ENCODE measurements around the gene VWF.

The VWF gene

DNA sequence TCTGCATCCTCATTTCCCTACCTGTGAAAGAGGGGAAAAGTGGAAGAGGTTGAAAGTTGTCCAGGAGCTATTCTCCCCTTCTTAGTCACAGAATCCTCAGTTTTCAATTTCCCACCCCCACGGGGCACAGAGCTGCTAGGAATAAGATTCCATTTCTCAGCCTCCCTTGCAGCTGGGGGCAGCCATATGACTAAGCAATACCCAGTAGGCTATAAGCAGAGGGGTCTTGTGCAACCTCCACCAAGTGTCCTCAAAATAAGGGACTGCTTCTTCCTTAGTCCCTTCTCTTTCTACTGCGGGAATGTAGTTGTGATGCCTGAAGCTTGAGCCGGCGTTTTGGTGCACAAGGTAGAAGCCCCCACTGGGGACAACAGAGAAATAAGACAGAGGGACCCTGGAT, 40.9 kb downstream of the VWF start:
- H3K9ac ChIP-seq (ENCODE audit: low read depth, low read length) = no peak overlapping the region

DNA sequence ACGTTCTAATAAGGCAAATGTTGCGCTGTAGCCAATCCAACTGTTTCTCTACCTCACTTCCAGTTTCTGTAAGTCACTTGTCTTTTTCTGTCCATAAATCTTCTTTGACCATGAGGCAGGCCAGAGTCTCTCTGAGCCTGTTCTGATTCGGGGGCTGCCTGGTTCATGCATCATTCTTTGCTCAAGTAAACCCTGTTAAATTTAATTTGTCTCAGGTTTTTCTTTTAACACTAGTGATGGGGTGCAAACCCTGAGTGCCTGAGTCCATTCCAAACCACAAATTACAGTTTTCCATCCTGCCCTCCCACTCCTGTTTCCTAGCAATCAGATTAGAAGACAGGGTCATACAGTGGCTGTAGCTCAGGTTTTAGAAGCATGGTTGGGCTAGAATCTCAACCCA, 41.9 kb downstream of the VWF start:
- no peaks in the 10 kb centered on the region for H3K9me3 ChIP-seq (ENCODE audit: control insufficient read depth, insufficient read depth, low read length)
- no peaks in the 10 kb centered on the region for H3K27me3 ChIP-seq (ENCODE audit: control insufficient read depth, insufficient read depth, low read length)
- no peaks in the 10 kb centered on the region for H3K36me3 ChIP-seq (ENCODE audit: control insufficient read depth, insufficient read depth, low read length)
- H3K9ac ChIP-seq (ENCODE audit: low read depth, low read length) = no peak overlapping the region
- H3K4me3 ChIP-seq (ENCODE audit: low read depth, low read length) = no peak overlapping the region
- H3K4me1 ChIP-seq (ENCODE audit: control insufficient read depth, insufficient read depth, low read length) = peaks cover 9% of the 10 kb centered on the region

More for the DNA sequence above, 40.9 kb downstream of the VWF start:
- Histone ChIP-seq H3K9me3 (ENCODE audit: control insufficient read depth, insufficient read depth, low read length) (no peaks in the 10 kb centered on the region), H3K36me3 (ENCODE audit: control insufficient read depth, insufficient read depth, low read length) (no peaks in the 10 kb centered on the region), H3K4me3 (ENCODE audit: low read depth, low read length) (no peak overlapping the region), H3K27me3 (ENCODE audit: control insufficient read depth, insufficient read depth, low read length) (no peaks in the 10 kb centered on the region), H3K4me1 (ENCODE audit: control insufficient read depth, insufficient read depth, low read length) (peaks cover 10% of the 10 kb centered on the region)

DNA sequence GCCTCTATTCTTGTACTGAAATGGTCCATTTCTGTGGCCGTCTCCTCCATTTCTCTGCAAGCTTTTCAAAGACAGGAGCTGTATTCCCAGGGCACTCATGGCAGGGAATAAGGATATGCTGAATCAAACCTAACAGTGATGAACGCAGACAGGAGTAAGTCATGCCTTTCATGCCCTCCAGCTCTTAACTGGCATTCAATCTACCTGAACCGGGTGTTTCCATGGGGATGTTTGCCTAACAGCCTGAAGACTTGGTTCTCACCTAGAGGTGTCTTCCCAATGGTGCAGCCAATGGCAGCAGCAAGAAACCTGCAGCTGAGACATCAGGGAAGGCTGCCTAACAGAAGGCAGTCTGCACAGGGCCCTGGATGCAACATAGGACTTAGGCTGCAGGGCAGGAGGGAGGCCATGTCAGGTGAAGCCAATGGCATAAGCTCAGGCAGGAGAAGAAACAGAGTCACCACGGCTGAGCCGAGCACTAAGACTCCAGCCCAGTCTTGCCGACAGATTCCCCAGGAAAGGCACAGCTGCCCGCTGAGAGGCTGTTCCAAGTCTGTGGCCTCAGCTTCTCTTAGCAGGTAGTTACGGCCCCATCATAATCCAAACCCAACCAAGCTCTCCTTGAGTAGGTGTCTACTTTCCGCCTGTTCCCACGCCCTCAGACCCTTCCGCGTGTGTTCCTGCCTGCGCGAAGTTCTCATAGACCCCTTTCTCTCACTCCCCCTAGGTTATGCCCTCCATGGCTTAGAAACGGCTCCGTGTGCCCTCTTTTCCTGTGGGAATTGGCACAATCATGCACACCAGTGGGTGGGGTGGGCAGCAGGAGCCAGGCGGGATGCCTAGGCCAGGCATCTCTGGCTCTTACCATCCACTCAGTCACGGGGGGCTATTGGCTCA, 44.1 kb downstream of the VWF start:
- H3K27me3 ChIP-seq (ENCODE audit: control insufficient read depth, insufficient read depth, low read length) = no peaks in the 10 kb centered on the region
- no peak overlapping the region for H3K4me3 ChIP-seq (ENCODE audit: low read depth, low read length)
- H3K4me1 ChIP-seq (ENCODE audit: control insufficient read depth, insufficient read depth, low read length) = peaks cover 9% of the 10 kb centered on the region
- H3K9me3 ChIP-seq (ENCODE audit: control insufficient read depth, insufficient read depth, low read length) = no peaks in the 10 kb centered on the region
- no peak overlapping the region for H3K9ac ChIP-seq (ENCODE audit: low read depth, low read length)
- H3K36me3 ChIP-seq (ENCODE audit: control insufficient read depth, insufficient read depth, low read length) = no peaks in the 10 kb centered on the region

DNA sequence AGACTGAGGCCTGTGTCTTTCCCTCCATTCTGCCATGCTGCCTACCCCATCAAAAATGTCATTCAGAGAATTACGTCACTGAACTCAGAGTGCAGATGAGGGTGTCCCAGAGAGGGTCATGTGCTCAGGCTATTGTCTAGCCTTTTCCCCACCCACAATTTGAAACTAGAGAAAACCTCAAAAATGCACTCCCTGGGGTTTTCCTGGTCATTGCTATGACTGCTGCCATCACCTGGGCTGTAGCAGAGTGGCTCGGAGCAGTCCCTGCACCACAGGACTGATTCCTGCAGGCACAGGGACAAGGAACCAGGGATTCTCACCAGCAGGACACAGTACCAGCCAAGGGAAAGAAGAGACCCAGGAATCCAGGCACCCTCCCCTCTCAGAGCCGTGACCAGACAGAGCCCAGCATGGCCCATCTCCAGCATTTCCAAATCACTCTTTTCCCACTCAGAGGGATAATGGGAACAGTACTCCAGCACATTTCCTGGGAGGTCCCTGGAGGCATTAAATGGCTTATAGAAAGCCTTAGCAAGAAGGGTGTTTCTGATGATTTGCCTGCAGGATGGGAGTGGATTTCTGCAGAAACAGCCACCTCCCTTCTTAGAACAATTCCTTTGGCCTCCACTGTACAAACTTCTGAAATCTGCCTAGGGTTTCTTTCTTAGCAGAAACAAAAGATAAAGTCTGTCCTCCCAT, 45.9 kb downstream of the VWF start:
- Histone ChIP-seq H3K9ac (ENCODE audit: low read depth, low read length) (no peak overlapping the region), H3K4me3 (ENCODE audit: low read depth, low read length) (no peak overlapping the region), H3K36me3 (ENCODE audit: control insufficient read depth, insufficient read depth, low read length) (no peaks in the 10 kb centered on the region), H3K27me3 (ENCODE audit: control insufficient read depth, insufficient read depth, low read length) (no peaks in the 10 kb centered on the region), H3K4me1 (ENCODE audit: control insufficient read depth, insufficient read depth, low read length) (no peaks in the 10 kb centered on the region), H3K9me3 (ENCODE audit: control insufficient read depth, insufficient read depth, low read length) (no peaks in the 10 kb centered on the region)

DNA sequence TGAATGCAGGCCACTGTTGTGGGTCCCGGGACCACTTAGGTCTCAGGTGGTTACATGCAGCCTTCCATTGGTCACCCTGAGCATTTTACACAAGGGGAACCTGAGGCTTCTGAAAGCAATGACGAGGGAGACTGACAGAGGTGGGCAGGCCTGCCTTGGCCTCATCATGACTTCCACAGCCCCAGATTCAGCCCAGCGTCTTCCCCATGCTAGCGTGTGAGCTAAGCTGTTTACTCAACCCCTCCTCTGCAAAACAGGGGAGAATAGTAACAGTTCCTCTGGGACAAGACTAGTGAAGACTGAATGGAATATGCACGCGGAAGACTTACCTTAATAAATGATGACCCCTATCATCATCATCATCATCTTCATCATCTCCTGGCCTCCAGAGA, 46.8 kb downstream of the VWF start:
- no peaks in the 10 kb centered on the region for H3K9me3 ChIP-seq (ENCODE audit: control insufficient read depth, insufficient read depth, low read length)
- H3K9ac ChIP-seq (ENCODE audit: low read depth, low read length) = no peak overlapping the region
- no peaks in the 10 kb centered on the region for H3K36me3 ChIP-seq (ENCODE audit: control insufficient read depth, insufficient read depth, low read length)
- no peaks in the 10 kb centered on the region for H3K27me3 ChIP-seq (ENCODE audit: control insufficient read depth, insufficient read depth, low read length)
- H3K4me1 ChIP-seq (ENCODE audit: control insufficient read depth, insufficient read depth, low read length) = no peaks in the 10 kb centered on the region
- H3K4me3 ChIP-seq (ENCODE audit: low read depth, low read length) = no peak overlapping the region

DNA sequence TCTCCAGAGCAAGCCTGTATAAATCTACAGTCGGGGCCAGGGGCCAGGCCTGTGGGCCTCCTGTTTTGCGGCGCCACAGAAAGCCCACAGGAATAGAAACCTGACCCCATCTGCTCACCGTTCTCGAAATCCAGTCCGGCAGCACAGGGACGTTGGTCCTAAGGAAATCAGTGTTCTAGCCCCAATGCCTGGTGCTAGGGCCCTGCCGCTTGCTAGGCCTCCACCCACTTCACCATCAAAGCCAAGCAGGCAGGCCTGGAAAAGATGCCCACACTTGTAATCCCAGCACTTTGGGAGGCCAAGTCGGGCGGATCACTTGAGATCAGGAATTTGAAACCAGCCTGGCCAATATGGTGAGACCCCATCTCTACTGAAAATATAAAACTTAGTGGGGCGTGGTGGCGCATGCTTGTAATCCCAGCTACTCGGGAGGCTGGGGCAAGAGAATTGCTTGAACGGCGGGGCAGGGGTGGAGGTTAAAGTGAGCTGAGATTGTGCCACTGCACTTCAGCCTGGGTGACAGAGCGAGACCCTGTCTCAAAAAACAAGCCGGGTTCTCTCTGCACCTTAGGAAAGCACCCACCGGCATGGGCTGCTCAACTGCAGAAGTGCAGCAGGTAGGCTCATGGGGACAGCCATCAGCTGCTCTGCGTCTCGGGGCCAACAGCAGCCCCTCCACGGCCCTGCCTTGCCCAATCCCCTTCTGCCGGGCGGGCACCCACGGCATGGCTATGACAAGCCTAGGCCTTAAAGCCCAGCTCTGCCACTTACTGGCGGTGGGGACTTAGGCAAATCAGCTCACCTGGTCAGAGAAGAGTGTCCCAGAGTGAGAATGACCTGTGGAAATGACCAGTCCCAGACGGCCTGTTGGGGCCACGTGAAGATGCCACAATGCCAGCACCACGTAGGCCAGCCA, 47.4 kb downstream of the VWF start:
- H3K4me1 ChIP-seq (ENCODE audit: control insufficient read depth, insufficient read depth, low read length) = no peaks in the 10 kb centered on the region
- no peaks in the 10 kb centered on the region for H3K9me3 ChIP-seq (ENCODE audit: control insufficient read depth, insufficient read depth, low read length)
- no peak overlapping the region for H3K4me3 ChIP-seq (ENCODE audit: low read depth, low read length)
- H3K27me3 ChIP-seq (ENCODE audit: control insufficient read depth, insufficient read depth, low read length) = no peaks in the 10 kb centered on the region
- no peak overlapping the region for H3K9ac ChIP-seq (ENCODE audit: low read depth, low read length)
- H3K36me3 ChIP-seq (ENCODE audit: control insufficient read depth, insufficient read depth, low read length) = no peaks in the 10 kb centered on the region

DNA sequence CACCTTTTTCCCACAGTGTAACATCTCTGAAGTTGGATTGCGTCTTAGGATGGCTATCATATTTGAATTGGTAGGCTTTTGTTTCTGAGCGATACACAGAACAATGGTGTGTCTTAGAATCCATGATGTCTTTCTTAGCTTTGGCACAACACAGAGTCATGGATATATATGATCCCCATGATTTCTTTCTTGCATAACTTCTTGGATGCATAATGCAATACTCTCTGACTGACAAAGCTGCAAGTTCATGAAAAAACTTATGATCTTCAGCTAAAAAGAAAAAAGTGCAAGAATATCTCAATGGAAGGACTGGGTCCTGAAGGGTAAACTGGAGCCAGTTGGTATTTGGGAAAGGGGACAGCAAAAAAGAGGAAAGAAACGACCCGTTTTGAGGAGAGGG, 48.1 kb downstream of the VWF start:
- H3K4me3 ChIP-seq (ENCODE audit: low read depth, low read length) = no peak overlapping the region
- H3K4me1 ChIP-seq (ENCODE audit: control insufficient read depth, insufficient read depth, low read length) = no peaks in the 10 kb centered on the region
- no peak overlapping the region for H3K9ac ChIP-seq (ENCODE audit: low read depth, low read length)
- no peaks in the 10 kb centered on the region for H3K36me3 ChIP-seq (ENCODE audit: control insufficient read depth, insufficient read depth, low read length)
- no peaks in the 10 kb centered on the region for H3K9me3 ChIP-seq (ENCODE audit: control insufficient read depth, insufficient read depth, low read length)
- H3K27me3 ChIP-seq (ENCODE audit: control insufficient read depth, insufficient read depth, low read length) = no peaks in the 10 kb centered on the region

DNA sequence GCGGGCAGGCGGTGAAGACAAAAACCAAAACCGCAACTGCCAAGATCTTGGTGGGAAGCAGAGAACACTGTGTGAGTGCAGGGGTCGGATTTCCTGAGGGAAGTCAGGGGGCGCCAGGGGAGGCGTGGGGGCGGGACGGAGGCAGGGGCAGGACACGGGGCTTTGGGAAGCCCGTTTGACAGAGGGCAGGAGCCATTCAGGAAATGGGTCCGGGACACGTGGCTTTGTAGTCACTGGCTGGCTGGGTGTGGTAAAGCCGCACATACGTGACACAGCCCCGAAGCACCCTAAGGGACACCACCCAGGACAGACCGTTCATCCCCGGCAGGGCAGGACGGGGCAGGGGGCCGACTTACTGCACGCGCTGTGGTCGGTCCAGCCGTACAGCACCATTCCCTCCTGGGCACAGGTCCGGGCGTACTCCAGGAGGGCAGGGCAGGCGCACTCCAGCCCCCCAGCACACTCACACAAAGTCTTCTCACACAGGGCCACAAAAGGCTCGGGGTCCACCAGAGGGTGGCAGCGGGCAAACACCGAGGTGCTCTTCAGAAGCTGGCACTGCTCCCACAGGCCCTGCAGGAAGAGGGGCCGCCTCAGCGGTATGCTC, 49.4 kb downstream of the VWF start:
- Histone ChIP-seq H3K9me3 (ENCODE audit: control insufficient read depth, insufficient read depth, low read length) (no peaks in the 10 kb centered on the region), H3K9ac (ENCODE audit: low read depth, low read length) (no peak overlapping the region), H3K36me3 (ENCODE audit: control insufficient read depth, insufficient read depth, low read length) (no peaks in the 10 kb centered on the region), H3K4me1 (ENCODE audit: control insufficient read depth, insufficient read depth, low read length) (peaks cover 2% of the 10 kb centered on the region), H3K4me3 (ENCODE audit: low read depth, low read length) (no peak overlapping the region), H3K27me3 (ENCODE audit: control insufficient read depth, insufficient read depth, low read length) (no peaks in the 10 kb centered on the region)

DNA sequence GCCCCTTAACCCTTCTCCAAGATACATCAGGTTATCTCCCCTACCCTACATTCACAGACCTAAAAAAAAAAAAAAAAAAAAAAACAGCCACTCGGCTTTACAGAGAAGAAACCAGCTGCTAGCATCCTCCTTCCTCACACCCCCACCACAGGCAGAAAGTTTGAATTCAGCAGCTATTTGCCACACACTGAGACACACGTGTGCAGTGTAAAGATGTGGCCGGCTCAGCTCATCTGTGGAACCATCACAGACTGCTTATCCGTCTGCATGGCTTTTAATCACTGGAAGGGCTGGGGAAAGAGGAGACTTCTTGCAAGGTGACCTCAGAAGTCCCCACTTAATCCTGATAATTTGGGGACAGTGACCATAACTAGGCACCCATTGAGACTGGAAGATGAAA, 50.0 kb downstream of the VWF start:
- H3K4me1 ChIP-seq (ENCODE audit: control insufficient read depth, insufficient read depth, low read length) = peaks cover 2% of the 10 kb centered on the region
- H3K9me3 ChIP-seq (ENCODE audit: control insufficient read depth, insufficient read depth, low read length) = no peaks in the 10 kb centered on the region
- H3K4me3 ChIP-seq (ENCODE audit: low read depth, low read length) = no peak overlapping the region
- H3K27me3 ChIP-seq (ENCODE audit: control insufficient read depth, insufficient read depth, low read length) = no peaks in the 10 kb centered on the region
- H3K36me3 ChIP-seq (ENCODE audit: control insufficient read depth, insufficient read depth, low read length) = no peaks in the 10 kb centered on the region
- H3K9ac ChIP-seq (ENCODE audit: low read depth, low read length) = no peak overlapping the region

DNA sequence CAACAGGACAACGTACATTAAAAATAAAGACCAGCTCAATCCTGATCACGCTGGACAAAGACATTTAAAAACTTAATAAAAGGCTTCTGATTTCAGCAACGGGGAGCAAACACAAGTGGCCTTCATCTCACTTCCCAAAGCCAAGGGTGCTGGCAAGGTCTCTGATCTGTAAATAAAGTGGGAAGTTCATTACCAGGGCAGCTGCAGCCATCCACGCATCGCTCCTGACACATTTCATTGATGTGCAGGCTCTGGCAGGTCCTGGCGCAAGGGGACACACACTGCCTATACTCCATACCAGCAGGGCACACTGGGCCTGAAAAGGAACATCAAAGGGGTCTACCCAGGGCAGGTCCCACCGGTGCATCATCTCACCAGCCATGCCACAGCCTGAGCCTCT, 51.0 kb downstream of the VWF start:
- Histone ChIP-seq H3K4me3 (ENCODE audit: low read depth, low read length) (no peak overlapping the region), H3K9me3 (ENCODE audit: control insufficient read depth, insufficient read depth, low read length) (no peaks in the 10 kb centered on the region), H3K4me1 (ENCODE audit: control insufficient read depth, insufficient read depth, low read length) (peaks cover 2% of the 10 kb centered on the region), H3K9ac (ENCODE audit: low read depth, low read length) (no peak overlapping the region), H3K27me3 (ENCODE audit: control insufficient read depth, insufficient read depth, low read length) (no peaks in the 10 kb centered on the region), H3K36me3 (ENCODE audit: control insufficient read depth, insufficient read depth, low read length) (no peaks in the 10 kb centered on the region)

DNA sequence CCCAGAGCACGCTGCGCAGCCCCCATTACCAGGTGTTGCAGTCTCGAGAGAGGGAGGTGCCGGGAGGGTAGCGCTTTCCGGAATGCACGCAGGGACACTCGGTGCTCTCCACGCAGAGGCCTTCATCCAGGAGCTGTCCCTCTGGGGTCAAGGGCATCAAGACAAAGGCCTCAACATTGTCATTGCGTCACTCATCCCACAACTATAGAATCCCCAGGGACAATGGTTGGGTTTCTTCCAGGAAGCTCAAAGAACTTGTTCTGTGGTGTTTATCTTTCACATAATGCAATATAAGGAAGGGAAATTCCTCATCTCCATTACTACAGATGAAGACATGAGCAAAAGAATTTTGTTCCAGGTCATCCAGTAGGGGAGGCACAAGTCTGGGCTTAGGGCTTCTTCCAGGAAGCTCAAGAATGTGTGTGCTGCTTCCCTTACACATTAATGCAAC, 52.1 kb downstream of the VWF start:
- H3K4me1 ChIP-seq (ENCODE audit: control insufficient read depth, insufficient read depth, low read length) = peaks cover 2% of the 10 kb centered on the region
- no peak overlapping the region for H3K9ac ChIP-seq (ENCODE audit: low read depth, low read length)
- H3K4me3 ChIP-seq (ENCODE audit: low read depth, low read length) = no peak overlapping the region
- no peaks in the 10 kb centered on the region for H3K36me3 ChIP-seq (ENCODE audit: control insufficient read depth, insufficient read depth, low read length)
- H3K9me3 ChIP-seq (ENCODE audit: control insufficient read depth, insufficient read depth, low read length) = no peaks in the 10 kb centered on the region
- no peaks in the 10 kb centered on the region for H3K27me3 ChIP-seq (ENCODE audit: control insufficient read depth, insufficient read depth, low read length)
